OCI-LY3 (cell line): ENCODE measurements around the gene IL1RAPL1.

Experiments used
- H2AFZ ChIP-seq: fragments of 200-600, 300-600 bp; shearing (Covaris generic); 2 replicates; pipeline ENCODE4 v1.6.0; 2014; ENCODE audit warnings: antibody characterized with exemption, low read depth, low read length
- H3K27ac ChIP-seq: fragments of 200-600, 300-600 bp; sonication (generic); 2 replicates; pipeline ENCODE4 v1.5.1; 2014; ENCODE audit warnings: mild to moderate bottlenecking, low read length, moderate library complexity, mixed read lengths
- H3K27me3 ChIP-seq: fragments of 200-600, 300-600 bp; sonication (generic); 2 replicates; pipeline ENCODE4 v1.6.1; 2014; ENCODE audit warnings: low read depth, low read length, mixed read lengths
- H3K36me3 ChIP-seq: fragments of 200-600, 300-600 bp; sonication (generic); replicated peaks from 2 replicates; pipeline ENCODE3; 2014; ENCODE audit warnings: low read depth, low read length, mixed read lengths
- H3K4me1 ChIP-seq: fragments of 300-600, 200-600 bp; sonication (generic); 2 replicates; pipeline ENCODE4 v1.6.1; 2014; ENCODE audit warnings: low read length, mixed read lengths
- H3K4me2 ChIP-seq: fragments of 200-600, 300-600 bp; sonication (generic); 2 replicates; pipeline ENCODE4 v1.6.1; 2014; ENCODE audit warnings: low read length, mixed read lengths
- H3K4me3 ChIP-seq: fragments of 300-600, 200-600 bp; sonication (generic); 2 replicates; pipeline ENCODE4 v1.5.1; 2014; ENCODE audit warnings: antibody characterized with exemption, mild to moderate bottlenecking, low read length, moderate library complexity
- H3K79me2 ChIP-seq: fragments of 300-600, 200-600 bp; shearing (Covaris generic); 2 replicates; pipeline ENCODE4 v1.6.1; 2014; ENCODE audit warnings: mild to moderate bottlenecking, low read length, mixed read lengths
- H3K9ac ChIP-seq: fragments of 300-600, 200-600 bp; shearing (Covaris generic); 2 replicates; pipeline ENCODE4 v1.6.0; 2014; ENCODE audit warnings: mild to moderate bottlenecking, low read length, moderate library complexity
- H3K9me3 ChIP-seq: fragments of 200-600, 300-600 bp; shearing (Covaris generic); 2 replicates; pipeline ENCODE4 v1.6.1; 2014; ENCODE audit warnings: low read length, mixed read lengths; ENCODE audit not compliant: insufficient read depth
- H4K20me1 ChIP-seq: fragments of 200-600, 300-600 bp; sonication (generic); 2 replicates; pipeline ENCODE4 v1.6.1; 2016; ENCODE audit warnings: low read length, mixed read lengths; ENCODE audit not compliant: insufficient read depth
- EZH2phosphoT487 ChIP-seq: fragments of 200-600 bp; shearing (Covaris generic); IDR thresholded peaks from 2 replicates; pipeline ENCODE4 v1.6.1; 2018; ENCODE audit warnings: antibody characterized with exemption, mixed run types, low read depth
- TF ChIP-seq, protein P1 (sequence below): fragments of 200-600, 300-600 bp; sonication (generic); IDR thresholded peaks from 2 replicates; pipeline ENCODE4 v1.5.1; 2014; ENCODE audit warnings: antibody characterized with exemption, low read length, low read depth

IL1RAPL1 gene

DNA sequence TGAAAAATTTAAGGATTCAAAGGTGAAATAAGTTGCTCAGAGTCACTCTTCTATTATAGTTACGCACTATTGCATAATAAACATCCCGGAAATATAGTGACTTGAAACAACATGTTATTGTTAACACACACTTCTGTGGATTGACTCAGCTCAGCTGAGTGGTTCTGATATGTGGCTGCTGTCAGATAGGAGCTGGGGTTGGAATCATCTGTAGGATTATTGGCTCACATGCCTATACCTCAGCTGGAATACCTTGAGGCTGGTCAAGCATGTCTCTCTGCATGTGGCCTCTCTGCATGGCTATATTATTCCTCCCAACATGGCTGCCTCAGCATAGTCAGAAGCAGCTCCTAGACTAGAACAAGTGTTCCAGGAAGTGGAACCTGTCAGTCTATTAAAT lies 1141.4 kb downstream of the IL1RAPL1 start:
- H3K4me3 ChIP-seq, result no peak overlapping the region
- no peaks in the 10 kb centered on the region for H3K79me2 ChIP-seq
- no peak overlapping the region for H3K27ac ChIP-seq
- TF ChIP-seq, protein P1, sequence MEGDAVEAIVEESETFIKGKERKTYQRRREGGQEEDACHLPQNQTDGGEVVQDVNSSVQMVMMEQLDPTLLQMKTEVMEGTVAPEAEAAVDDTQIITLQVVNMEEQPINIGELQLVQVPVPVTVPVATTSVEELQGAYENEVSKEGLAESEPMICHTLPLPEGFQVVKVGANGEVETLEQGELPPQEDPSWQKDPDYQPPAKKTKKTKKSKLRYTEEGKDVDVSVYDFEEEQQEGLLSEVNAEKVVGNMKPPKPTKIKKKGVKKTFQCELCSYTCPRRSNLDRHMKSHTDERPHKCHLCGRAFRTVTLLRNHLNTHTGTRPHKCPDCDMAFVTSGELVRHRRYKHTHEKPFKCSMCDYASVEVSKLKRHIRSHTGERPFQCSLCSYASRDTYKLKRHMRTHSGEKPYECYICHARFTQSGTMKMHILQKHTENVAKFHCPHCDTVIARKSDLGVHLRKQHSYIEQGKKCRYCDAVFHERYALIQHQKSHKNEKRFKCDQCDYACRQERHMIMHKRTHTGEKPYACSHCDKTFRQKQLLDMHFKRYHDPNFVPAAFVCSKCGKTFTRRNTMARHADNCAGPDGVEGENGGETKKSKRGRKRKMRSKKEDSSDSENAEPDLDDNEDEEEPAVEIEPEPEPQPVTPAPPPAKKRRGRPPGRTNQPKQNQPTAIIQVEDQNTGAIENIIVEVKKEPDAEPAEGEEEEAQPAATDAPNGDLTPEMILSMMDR, result no peak
- TF ChIP-seq EZH2phosphoT487, result no peak
- H3K9ac ChIP-seq, result no peak overlapping the region
- H3K4me1 ChIP-seq, result no peaks in the 10 kb centered on the region
- H3K9me3 ChIP-seq, result no peaks in the 10 kb centered on the region
- H3K27me3 ChIP-seq, result no peaks in the 10 kb centered on the region
- H4K20me1 ChIP-seq, result no peaks in the 10 kb centered on the region
- H2AFZ ChIP-seq, result no peak overlapping the region
- H3K36me3 ChIP-seq, result no peaks in the 10 kb centered on the region
- no peak overlapping the region for H3K4me2 ChIP-seq

DNA sequence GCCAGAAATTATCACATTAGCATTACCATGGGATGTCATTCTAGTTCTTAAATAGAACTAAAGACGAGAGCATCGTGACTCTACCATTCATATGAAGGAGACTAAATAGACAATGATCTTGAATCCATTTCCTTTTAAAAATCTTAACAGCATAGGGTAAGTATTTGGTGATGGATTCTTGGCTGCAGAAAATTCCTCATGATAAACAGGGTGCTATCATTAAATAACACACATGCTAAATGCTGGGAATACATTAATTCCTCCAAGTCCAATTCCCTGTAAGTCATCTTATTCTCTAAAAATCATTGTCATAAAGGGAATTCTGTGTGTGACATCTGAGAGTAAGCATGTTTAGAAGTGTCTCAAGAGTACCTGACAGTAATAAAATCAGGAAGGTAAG lies 1157.7 kb downstream of the IL1RAPL1 start:
- H3K79me2 ChIP-seq, result no peaks in the 10 kb centered on the region
- no peak overlapping the region for H3K4me2 ChIP-seq
- TF ChIP-seq, protein P1, result no peak
- TF ChIP-seq EZH2phosphoT487, result no peak
- no peak overlapping the region for H3K9ac ChIP-seq
- H3K4me3 ChIP-seq, result no peak overlapping the region
- no peak overlapping the region for H2AFZ ChIP-seq
- H3K9me3 ChIP-seq, result no peaks in the 10 kb centered on the region
- no peaks in the 10 kb centered on the region for H3K36me3 ChIP-seq
- no peaks in the 10 kb centered on the region for H4K20me1 ChIP-seq
- no peaks in the 10 kb centered on the region for H3K4me1 ChIP-seq
- H3K27me3 ChIP-seq, result no peaks in the 10 kb centered on the region
- no peak overlapping the region for H3K27ac ChIP-seq

DNA sequence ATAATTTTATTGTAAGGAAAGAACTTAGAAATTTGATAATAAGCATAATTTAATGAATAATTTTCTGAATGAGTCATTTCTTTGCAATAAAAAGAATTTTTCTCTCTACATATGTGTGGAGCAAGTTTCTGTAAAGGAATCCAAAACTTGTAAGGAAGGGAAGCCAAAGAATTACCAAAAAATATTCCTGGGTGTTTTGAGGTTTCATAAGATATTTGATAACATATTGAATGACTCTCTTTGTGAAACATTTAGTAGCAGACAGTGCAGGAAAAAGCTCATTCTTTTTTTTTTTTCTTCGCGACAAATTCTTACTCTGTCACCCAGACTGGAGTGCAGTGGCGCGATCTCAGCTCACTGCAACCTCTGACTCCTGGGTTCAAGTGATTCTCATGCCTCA lies 1159.1 kb downstream of the IL1RAPL1 start:
- Histone ChIP-seq H3K9ac (no peak overlapping the region), H3K4me1 (no peaks in the 10 kb centered on the region), H4K20me1 (no peaks in the 10 kb centered on the region), H3K9me3 (no peaks in the 10 kb centered on the region), H3K36me3 (no peaks in the 10 kb centered on the region), H3K79me2 (no peaks in the 10 kb centered on the region), H2AFZ (no peak overlapping the region), H3K4me2 (no peak overlapping the region), H3K27ac (no peak overlapping the region), H3K27me3 (no peaks in the 10 kb centered on the region), H3K4me3 (no peak overlapping the region)
- TF ChIP-seq, protein P1, result no peak
- TF ChIP-seq EZH2phosphoT487, result no peak

DNA sequence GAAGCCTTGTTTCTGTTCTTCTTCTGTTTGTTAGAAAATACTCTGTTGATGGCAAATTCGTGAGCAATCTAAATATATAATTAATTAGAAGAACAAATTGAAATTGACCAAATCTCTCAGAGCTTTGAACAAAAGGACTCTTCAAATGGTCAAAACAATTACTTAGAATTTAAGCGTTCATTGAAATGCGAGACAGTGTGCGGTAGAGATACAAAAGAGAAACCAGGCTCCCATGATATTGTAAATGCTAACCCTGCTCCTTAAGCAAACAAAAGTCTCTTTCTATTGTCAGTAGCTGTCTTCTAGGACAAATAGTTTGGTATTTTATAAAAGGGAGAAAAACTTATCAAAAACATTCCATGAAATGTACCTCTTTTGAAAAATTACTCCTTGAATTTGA lies 1174.8 kb downstream of the IL1RAPL1 start:
- H3K9me3 ChIP-seq, result no peaks in the 10 kb centered on the region
- no peaks in the 10 kb centered on the region for H3K4me1 ChIP-seq
- no peak overlapping the region for H3K4me3 ChIP-seq
- no peaks in the 10 kb centered on the region for H4K20me1 ChIP-seq
- no peaks in the 10 kb centered on the region for H3K79me2 ChIP-seq
- no peaks in the 10 kb centered on the region for H3K36me3 ChIP-seq
- no peak overlapping the region for H3K27ac ChIP-seq
- H3K9ac ChIP-seq, result no peak overlapping the region
- H2AFZ ChIP-seq, result no peak overlapping the region
- no peak overlapping the region for H3K4me2 ChIP-seq
- TF ChIP-seq EZH2phosphoT487, result no peak
- TF ChIP-seq, protein P1, result no peak
- H3K27me3 ChIP-seq, result no peaks in the 10 kb centered on the region
